HG02588 (cell line): Measurements from ENCODE around the gene LDLRAD3.

Experiments
- ATAC-seq: cut with Tn5 transposase; IDR thresholded peaks from one replicate; pipeline ENCODE4 v1.9.1; 2021; ENCODE audit warnings: mild to moderate bottlenecking, moderate library complexity; ENCODE audit not compliant: unreplicated experiment

The LDLRAD3 gene

DNA sequence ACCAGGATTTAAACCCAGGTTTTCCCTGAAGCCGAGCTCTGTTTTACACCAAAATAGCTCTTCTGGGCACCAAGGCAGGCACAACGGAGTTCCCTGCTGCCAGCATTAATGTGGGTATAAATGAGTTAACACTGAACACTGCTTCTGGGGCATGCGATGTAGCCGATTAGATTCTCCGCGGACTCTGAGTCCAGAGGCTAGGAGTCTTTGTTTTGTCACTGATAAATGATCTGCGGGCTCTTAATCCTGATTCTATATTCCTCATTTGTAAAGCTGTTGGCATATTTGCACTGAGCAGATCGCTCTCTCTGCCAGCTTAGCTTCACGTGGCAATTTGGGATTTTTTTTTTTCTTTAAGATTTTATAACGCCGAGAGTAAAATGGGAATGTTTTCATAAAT is 16.8 kb upstream of the LDLRAD3 start:
- ATAC-seq = no peak

DNA sequence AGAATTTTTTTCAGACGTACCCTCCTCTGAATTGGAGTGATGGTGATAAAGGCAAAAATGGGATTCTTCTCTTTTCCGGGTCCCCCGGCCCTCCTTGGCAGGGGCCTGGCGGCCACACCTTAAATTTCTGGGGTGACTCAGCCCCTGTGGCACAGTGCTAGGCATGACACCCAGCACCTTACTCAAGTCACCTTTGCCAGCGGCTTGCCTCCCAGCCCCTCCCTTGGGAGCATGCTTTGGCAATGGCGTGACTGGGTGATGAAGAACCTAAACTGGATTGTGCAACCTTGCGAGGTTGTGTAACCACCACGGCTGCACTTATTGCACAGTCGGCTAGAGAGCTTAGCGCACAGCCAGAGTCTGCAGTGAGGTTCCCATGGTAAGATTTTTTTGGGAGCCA is 16.2 kb upstream of the LDLRAD3 start:
- ATAC-seq = no peak

DNA sequence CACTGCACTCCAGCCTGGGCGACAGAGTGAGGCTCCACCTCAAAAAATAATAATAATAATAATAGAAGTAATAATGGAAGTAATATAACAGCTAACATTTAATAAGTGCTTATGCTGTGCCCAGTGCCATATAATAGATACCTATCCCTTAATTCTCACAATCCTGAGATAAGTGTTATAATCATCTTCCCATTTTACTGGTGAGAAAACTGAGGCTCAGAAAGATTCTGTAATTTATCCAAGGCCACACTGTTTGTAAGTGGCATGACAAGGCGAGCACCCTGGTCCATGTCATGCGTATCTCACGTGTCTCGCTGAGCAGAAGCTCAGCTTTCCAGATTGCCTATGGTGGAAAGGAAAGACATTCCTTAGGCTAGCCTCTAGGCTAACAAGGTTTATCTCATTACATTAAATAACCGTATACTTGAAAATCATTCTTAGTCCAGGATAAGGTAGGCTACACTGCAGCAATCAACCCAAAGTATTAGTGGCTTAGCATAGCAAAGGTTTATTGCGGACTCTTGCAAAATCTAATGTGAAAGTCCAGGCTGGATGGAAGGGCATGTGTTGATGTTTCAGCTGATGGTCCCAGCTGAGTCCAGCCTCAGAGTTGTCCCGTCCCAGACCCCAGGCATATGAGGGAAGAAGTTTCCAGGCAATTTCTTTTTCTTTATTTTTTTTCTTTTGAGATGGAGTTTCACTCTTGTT is 15.0 kb upstream of the LDLRAD3 start:
- ATAC-seq = no peak

DNA sequence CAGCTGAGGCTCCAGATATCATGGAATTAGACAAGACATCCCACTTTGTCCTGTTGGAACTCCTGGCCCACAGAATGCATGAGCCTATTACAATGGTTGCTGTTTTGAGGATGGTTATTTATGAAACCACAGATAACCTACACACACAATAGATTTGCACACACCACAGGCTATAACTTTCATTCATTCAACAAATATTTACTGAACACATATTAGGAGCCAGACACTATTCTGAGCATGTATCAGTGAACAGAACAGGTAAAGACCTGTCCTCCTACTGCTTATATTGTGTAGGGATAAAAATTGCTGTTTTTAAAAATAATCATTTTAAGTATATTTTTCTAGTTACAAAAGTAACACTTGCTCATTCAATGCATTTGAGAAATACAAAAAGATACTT is 13.4 kb upstream of the LDLRAD3 start:
- ATAC-seq = no peak

DNA sequence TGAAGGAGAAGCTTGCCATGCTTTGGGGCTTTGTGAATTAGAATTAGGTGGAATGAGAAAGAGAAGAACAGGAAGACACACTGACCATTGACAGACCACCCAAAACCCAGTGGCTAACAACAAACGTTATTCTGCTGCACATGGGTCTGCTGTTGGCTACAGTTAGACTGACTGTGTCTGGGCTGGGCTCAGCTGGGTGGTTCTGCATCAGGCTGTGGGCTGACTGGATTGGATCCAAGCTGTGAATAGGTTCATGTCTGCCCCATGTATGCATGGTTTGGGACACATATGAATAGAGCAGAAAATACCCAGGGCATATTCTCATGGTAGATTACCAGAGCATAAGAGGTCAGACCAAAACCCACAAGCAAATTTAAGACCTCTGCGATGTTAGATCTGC is 11.7 kb upstream of the LDLRAD3 start:
- no peak for ATAC-seq

DNA sequence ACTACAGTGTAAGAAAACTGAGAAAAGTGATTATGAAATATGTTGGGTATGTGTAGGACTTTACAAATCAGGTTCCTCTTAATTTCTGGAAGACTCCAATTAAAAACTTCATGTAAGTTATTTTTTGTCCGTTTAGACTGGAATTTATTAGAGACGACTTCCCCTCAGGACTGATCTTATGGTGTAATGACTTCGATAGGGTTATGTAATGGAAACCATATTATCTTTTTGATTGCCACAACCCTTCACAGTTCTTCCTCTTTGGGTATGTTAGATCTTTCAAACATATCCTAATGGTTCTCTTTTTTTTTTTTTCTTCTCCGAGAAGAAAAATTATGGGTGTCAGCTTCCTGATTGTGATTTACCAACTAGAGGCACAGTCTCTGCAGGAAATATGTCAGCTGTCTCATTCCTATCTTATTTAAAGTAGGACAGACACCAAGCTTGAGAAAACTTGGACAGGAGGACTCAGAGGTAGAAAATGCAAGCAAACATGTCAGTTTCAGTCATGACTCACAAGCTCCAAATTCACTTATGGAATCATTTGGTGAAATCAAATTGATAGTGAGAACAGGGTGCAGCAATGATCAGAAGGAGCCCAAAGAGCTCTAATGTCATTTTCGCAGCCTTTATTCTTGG is 11.1 kb upstream of the LDLRAD3 start:
- no peak for ATAC-seq

DNA sequence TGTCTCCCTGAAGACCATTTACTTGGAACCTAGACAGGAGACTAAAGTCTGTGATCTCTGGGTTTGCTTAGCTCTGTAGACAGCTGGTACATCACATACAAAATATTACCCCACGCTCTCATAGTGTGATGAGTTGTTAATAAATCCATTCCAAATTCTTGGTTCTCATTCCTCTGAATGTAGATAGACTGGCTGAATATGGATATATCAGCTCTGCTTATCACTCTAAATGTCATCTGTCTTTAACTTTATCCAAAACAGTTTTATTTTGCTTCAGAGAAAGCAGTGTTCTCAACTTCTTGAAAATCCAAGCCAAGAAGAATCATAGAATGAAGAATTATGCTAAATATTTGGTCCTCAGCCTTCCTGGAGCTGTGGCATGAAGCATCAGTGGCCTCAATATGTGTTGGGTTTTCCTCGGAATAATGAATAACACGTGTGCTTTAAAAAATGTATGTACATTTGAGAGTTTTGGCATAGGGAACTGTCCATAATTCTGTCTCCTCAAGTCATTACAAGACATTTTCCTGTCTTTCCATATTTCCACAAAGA is 10.5 kb upstream of the LDLRAD3 start:
- no peak for ATAC-seq

DNA sequence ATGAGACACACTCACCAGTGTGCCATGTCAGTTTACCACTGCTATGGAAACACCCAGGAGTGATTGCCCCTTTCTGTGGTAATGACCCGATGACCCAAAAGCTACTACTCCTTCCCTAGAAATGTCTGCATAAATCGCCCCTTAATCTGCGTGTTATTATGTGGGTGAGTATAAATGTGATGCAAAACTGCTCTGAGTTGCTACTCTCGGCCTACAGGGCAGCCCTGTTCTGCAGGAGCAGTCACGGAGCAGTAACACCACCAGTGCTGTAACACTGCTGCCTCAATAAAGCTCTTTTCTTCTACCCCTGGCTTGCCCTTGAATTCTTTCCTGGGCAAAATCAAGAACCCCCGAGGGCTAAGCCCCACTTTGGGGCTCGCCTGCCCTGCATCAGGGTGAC is 9.6 kb upstream of the LDLRAD3 start:
- no peak for ATAC-seq

DNA sequence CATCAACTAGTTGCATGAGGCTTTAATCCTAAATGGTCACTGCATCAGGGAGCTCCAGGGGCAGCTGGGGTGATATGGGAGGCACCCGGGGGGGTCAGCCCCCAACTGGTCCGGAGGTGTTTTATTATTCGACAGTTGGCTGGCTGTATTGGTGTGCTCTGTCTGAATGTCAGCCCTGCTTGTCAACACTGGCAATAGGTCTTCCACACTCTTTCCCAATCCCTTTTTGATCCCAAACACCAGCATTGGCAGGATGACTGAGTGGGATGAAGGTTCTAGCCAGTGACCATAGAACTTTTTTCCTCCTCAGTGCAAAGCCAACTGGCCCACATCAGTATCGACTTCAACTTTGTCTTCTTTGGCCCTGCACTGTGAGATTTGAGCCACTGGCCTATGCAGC is 8.9 kb upstream of the LDLRAD3 start:
- no peak for ATAC-seq

DNA sequence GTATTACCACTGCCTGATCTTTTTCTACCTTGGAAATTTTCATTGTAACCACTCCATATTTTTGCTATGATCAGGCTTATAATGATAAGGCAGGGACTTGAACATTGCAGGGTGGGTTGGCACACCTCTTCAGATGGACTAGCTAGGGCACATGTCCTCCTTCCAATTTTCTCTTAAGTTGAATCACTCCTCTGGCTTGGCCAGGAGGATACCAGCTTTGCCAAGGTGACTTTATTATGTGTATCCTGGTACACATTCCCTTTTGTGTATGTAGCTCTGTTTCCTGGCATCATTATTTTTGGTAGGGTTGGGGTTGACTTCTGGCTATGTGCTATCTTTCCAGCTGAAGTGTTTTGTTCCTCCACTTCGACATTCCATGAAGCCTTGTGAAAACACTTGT is 8.5 kb upstream of the LDLRAD3 start:
- ATAC-seq = no peak

DNA sequence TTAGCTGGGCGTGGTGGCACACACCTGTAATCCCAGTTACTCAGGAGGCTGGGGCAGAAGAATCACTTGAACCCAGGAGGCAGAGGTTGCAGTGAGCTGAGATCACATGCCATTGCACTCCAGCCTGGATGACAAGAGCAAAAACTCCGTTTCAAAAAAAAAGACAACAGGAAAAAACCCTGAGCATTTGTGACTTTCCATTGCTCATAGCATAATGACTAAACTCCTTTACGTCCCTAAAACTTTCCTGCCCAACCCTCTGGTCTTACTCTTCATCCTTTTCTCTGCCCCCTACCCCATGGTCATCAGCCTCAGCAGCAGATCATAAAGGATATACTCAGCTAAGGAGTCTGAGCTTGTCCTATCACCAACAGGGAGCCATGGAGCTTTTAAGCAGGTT is 6.8 kb upstream of the LDLRAD3 start:
- ATAC-seq = no peak

DNA sequence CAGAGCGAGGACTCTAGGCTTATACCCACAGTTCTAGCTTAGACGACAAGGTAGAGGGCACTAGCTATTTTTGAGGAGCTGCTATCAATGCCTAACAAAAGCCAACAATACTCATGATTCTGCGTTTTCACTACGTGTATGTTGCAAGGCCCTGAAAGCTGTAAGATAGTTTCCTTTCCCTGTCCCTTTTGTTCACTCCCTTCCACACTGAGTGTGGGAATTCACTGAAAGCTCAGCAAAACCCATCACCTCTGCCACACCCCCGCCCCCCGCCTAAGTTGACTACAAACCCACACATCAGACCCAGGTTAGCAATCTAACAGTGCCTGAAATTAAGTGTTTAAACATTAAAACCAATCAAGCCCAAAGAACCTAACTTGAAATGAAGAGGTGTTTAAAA is 6.2 kb upstream of the LDLRAD3 start:
- ATAC-seq = no peak

DNA sequence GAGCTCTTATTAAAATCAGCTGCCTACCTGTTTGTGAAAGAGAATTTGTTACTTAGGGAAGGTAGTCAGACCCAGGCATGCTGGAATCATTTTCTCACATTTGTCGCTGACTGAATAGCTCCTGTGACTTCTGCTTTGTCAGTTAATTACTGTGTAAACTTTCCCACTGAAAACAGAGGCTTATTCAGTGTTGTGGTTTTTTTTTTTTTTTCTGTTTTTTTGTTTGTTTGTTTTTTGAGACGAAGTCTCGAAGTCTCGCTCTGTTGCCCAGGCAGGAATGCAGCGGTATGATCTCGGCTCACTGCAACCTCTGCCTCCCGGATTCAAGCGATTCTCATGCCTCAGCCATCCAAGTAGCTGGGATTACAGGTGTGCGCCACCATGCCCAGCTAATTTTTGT is 5.6 kb upstream of the LDLRAD3 start:
- ATAC-seq = no peak

DNA sequence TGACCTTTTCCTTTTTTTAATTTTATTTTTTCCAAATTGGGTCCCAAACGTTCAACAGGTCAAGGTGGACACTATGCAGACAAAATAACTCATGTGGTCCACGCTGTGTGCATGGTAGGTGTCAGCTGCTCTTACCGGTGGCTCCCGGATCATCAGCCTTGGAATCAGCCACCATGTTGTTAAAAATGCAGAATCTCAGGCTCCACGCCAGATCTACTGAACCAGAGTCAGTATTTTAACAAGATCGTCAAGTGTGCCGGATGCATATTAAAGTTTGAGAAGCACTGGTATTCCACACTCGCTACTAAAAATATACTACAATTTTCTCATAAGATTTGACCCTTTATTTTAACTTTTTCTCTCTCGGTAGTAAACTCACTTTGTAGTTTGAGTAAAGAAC is 553 bp upstream of the LDLRAD3 start:
- ATAC-seq = no peak

DNA sequence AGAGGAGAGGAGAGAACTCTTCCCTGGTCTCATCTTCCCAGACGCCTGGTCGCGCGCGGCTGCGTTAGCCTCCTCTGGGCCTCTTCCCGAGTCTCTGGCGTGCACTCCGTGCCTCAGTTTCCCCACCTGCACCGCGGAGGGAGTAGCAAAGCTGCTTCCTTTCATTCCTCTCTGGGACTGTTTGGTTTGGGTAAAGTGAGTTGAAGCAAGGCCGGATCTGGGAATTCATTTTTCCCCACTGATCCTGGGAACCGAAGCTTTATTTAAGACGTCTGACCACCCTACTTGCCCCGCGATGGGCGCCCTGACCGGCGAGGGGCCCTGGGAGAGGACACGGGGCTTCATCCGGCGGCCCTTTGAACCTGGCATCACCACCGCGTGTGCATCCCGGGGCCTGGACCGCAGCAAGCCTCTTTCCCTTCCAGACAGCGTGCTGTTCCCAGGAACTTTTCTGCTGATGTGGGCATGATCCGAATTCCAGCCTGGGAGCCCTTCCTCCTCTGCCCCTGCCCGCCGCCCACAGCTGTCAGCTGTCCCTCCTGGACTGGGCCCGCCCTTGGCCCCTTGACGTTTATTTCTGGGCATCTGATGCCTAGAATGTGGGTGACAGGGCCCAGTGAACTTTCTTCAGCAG is 758 bp downstream of the LDLRAD3 start:
- no peak for ATAC-seq

DNA sequence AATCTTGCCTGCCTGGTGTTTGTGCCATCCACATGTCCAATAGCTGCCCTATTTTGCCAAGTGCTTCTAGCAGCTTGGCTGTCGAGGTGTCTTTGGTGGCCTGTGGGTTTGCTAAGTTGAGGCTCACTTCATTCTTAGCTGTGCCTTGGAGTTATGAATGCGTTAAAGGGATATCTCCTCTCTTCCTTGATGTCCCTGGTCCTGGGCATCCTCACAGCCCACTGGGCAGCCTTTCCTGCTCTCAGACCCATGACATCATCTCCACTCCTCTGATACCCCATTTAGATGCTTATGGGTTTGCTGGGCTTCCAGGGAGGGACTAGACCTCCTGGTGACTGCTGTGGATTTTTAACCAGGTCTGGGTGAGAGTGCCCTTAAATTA is 1.3 kb downstream of the LDLRAD3 start:
- ATAC-seq = no peak

DNA sequence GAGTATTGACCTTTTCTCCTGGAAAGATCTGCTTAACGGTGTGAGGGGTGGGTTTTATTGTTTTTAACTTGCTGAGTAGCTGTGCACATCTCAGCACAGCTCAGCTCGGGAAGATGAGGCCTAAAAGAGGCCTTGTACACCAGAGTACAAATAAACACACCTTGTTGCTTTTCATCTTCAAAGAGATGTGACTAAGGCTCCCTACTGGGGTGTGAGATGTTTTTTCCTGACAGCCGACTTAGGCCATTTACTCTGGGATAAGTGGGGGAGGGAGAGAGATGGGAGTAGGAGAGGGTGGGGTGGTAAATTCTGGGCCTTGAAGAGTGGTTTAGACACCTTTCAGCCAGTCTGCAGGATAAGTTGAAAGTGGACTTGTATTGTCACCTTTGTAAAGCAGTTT is 2.9 kb downstream of the LDLRAD3 start:
- no peak for ATAC-seq

DNA sequence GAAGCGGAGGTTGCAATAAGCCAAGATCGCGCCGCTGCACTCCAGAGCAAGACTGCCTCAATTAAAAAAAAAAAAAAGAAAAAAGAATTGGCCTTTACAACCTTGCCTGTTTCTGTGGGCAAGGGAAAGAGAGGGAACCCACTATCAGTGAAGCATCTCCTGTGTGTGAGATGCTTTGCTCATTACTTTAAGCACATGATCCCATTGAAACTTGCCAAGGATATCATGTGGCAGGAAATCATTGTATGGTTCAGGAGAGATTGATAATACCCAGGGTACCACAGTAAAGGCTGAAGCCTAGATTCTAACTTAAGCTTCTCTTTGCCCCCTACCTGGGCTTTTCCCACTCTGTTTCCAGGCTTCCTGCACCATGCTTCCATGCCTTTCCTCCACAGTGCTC is 3.6 kb downstream of the LDLRAD3 start:
- no peak for ATAC-seq

DNA sequence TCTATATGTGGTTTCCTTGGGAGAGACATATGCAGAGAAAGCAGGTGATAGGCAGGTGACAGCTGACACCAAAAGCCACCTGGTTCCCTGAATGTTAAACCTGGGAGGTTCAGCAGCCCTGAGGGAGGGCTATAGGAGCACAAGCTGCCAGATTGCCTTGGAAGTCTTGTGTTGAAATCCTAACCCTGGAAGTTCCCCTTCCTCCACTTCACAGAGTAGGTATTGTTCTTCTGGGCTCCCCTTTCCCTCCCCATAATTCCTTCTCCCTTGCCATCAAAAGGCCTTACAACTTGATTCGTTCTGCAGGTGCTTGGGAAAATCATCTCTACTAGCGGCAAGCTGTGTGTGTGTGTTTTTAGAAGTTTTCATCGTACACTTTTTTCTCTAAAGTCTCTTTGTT is 5.4 kb downstream of the LDLRAD3 start:
- no peak for ATAC-seq

DNA sequence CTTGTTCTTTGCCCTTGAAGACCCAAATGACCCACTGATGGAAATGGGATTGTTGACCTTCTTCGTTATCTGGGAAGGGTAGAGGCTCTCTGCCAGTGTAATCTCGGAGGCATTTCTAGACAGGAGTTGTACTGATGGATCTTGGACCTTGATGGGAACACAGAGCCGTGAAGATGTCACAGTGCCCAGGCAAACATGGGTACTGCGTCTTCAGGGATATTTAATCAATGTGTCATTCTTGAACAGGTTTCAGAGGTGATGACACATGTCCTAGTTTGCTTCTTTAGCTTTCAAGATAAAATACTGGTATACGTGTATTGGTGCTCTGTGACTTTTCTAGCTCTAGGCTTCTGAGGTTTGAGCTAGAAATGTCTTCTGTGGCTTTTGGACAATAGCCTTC is 6.2 kb downstream of the LDLRAD3 start:
- no peak for ATAC-seq

DNA sequence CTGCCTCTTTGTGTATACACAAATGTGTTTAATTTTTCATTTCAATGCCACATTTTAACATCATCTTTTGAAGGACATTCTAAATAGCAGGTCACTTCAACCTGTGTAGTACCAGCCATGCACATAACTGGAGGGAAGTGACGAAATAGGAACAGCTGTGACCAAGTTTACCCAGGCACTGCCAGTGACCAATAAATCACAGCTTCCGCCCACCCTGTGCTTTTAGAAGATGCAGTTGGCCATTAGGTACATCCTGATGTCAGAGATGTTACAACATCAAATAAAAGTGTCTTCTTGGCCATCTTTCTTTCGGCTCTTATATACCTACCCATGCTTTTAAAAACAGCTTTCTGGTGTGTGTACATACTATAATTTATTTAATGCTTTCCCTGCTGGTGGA is 7.8 kb downstream of the LDLRAD3 start:
- no peak for ATAC-seq

DNA sequence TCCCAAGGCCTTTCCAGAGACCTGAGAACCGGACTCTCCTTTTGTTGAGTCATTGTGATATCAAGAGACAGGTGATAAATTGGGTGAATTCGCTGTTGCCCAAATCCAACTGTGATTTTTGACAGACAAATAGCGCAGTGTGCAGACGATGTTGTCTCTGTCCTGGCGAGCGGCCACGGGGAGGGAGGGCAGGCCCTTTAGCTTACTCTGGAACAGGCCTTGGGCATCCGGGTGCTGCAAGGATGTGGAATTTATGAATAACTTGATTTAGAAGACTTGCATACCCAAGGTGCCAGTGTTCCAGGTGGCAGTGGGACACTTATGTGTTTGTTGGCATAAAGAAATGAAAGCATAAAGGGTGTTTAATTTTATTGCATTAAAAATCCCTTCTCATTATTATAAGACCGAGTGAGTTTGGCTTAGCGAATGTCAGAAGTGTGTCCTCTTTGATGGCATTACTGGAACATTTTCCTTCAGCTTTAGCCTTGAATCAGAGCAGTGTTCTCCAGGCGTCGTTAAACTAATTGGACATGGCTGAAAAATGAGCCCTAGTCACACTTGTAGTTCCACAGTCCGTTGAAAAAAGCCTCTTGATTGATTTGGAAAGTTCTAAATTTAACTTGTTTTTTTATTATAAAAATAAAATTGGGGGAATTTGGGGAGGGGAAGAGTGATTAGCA is 9.4 kb downstream of the LDLRAD3 start:
- no peak for ATAC-seq
